ENCODE results near the gene DNAAF1.

GRCh38 chr16:84218956-84219355 is 73.8 kb downstream of the DNAAF1 start:
- no peak for TF ChIP-seq CTCF (IDR thresholded peaks at IDR 0.05)
- TF ChIP-seq POLR2A (IDR thresholded peaks at IDR 0.05) = no peak
